Esophagus muscularis mucosa (tissue), 4 donors: ENCODE results near the gene BAK1. TPM values are rescaled to one million over a fixed set of nuclear protein-coding genes. Genes with fewer than 3 reads are reported as not detected.
"Not testable (repeated sequence)": the region's sequence is repeated elsewhere in the genome, so short reads cannot be mapped to it uniquely, and the experiment has no call there.

Experiments
- DNase-seq: peaks from one replicate; pipeline ENCODE4 v3.0.0-alpha.2; 2017; ENCODE audit errors: extremely low spot score
- H3K27ac ChIP-seq, 4 donors: fragments of 200-600 bp; sonication (generic); replicated peaks in 1 of 4; 1 replicate in 3 of 4; 2 replicates in 1 of 4; pipeline ENCODE4 v1.5.1; 2016 to 2019; ENCODE audit warnings: mild to moderate bottlenecking in 1 of 4
- H3K27me3 ChIP-seq, 4 donors: fragments of 200-600 bp; sonication (generic); one replicate each; pipeline versions ENCODE4 v1.5.1 to v1.6.0; 2016 to 2019
- H3K36me3 ChIP-seq, 4 donors: fragments of 200-600 bp; sonication (generic); one replicate each; pipeline ENCODE4 v1.5.1; 2016 to 2019
- H3K4me1 ChIP-seq, 4 donors: fragments of 200-600 bp; sonication (generic); one replicate each; pipeline ENCODE4 v1.5.1; 2016 to 2019
- H3K4me3 ChIP-seq, 4 donors: fragments of 200-600 bp; sonication (generic); 1 replicate in 2 of 4; 2 replicates in 2 of 4; pipeline ENCODE4 v1.5.1; 2016 to 2019; ENCODE audit warnings: mild to moderate bottlenecking in 4 of 4, moderate library complexity in 1 of 4
- H3K9me3 ChIP-seq, 4 donors: fragments of 200-600 bp; sonication (generic); 1 replicate in 3 of 4; 2 replicates in 1 of 4; pipeline ENCODE4 v1.5.1; 2016 to 2019
- EP300 ChIP-seq: sonication (generic); formaldehyde crosslinking; IDR thresholded peaks from one replicate; pipeline ENCODE4 v1.6.1; 2017; ENCODE audit warnings: antibody characterized with exemption
- POLR2A ChIP-seq: fragments of 450-650 bp; IDR thresholded peaks from one replicate; pipeline ENCODE4 v1.6.1; 2017; ENCODE audit warnings: antibody characterized with exemption, moderate library complexity, mild to moderate bottlenecking, low read depth
- POLR2AphosphoS5 ChIP-seq, 2 donors: sonication (generic); formaldehyde crosslinking; IDR thresholded peaks; one replicate each; pipeline ENCODE4 v1.6.1; 2017; ENCODE audit warnings: antibody characterized with exemption in 2 of 2
- whole genome bisulfite sequencing: methylation state at CpG from one replicate; pipeline ENCODE4 v1.1.5; 2018; 5-methylcytosine and 5-hydroxymethylcytosine counted together
- intact Hi-C: fragments of 100-400 bp; cut with DNase I; formaldehyde crosslinking; loops from one replicate; pipeline ENCODE4 v1.15.1; 2023
- small RNA-seq, 3 donors: library from RNA; depleted of rRNA; stranded (forward); fragments of <200 nt; gene quantifications; one replicate each; pipeline ENCODE3, GENCODE V24; 2016
- total RNA-seq, 4 donors: library from RNA; depleted of rRNA; stranded (reverse); fragments of >200 nt; gene quantifications; one replicate each; pipeline versions ENCODE4 v1.1.0 to v1.2.1, GENCODE V29; 2016
- TF ChIP-seq, protein P1 (sequence below), 3 experiments: fragments of 200-600 bp in 2 of 3; fragments of 450-650 bp in 1 of 3; sonication (generic) in 2 of 3; IDR thresholded peaks; one replicate each; pipeline ENCODE4 v1.5.1; 2017 to 2019; ENCODE audit warnings: antibody characterized with exemption in 3 of 3, mild to moderate bottlenecking in 2 of 3, moderate library complexity in 1 of 3

Gene BAK1
- total RNA-seq, 4 donors from 2014 or later = 9.9 to 13.1 (median 11.7) TPM

DNA sequence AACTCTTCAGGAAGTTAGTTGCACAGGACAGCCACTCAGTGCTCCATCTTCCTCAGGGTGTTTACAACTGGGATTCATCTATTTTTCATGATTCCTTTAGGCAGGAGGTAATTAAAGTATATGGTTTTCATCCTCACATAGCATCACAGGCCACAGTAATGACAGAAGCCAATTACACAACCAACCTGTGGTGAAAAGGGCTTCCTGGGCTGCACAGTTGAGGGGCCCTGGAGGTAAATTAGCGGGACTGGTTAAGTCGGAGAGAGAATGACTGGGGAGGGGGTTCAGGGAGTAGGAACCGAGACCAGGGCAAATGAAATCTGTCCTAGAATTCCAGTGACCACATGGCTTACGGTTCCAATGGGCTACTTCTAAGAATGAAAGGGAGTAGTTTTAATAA lies 37.0 kb downstream of the BAK1 start:
- no peak for DNase-seq
- no peaks in the 10 kb centered on the region for H3K36me3 ChIP-seq
- WGBS = 73% methylated on average over 4 of the region's 4 CpGs
- H3K27ac ChIP-seq = no peak overlapping the region
- no peaks in the 10 kb centered on the region for H3K27me3 ChIP-seq
- no peak overlapping the region for H3K4me3 ChIP-seq
- TF ChIP-seq POLR2A (no peak), POLR2AphosphoS5 (IDR thresholded peaks at IDR 0.05) (no peak), EP300 (no peak)
- TF ChIP-seq, protein P1, sequence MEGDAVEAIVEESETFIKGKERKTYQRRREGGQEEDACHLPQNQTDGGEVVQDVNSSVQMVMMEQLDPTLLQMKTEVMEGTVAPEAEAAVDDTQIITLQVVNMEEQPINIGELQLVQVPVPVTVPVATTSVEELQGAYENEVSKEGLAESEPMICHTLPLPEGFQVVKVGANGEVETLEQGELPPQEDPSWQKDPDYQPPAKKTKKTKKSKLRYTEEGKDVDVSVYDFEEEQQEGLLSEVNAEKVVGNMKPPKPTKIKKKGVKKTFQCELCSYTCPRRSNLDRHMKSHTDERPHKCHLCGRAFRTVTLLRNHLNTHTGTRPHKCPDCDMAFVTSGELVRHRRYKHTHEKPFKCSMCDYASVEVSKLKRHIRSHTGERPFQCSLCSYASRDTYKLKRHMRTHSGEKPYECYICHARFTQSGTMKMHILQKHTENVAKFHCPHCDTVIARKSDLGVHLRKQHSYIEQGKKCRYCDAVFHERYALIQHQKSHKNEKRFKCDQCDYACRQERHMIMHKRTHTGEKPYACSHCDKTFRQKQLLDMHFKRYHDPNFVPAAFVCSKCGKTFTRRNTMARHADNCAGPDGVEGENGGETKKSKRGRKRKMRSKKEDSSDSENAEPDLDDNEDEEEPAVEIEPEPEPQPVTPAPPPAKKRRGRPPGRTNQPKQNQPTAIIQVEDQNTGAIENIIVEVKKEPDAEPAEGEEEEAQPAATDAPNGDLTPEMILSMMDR (IDR thresholded peaks at IDR 0.05) = no peak
- H3K4me1 ChIP-seq = no peaks in the 10 kb centered on the region
- intact Hi-C loops = no loop called here
- no peaks in the 10 kb centered on the region for H3K9me3 ChIP-seq

DNA sequence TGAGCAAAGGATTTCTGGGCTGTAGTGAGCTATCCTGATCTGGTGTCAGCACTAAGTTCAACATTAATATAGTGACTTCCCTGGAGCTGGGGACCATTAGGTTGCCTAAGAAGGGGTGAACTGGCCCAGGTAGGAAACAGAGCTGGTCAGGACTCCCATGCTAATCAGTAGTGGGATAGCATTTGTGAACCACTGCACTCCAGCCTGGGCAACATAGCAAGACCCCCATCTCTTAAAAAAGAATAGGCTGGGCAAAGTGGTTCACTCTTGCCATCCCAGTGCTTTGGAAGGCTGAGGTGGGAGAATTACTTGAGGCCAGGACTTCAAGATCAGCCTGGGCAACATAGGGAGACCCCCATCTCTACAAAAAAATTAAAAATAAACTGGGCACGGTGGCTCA lies 39.3 kb downstream of the BAK1 start:
- Histone ChIP-seq H3K27ac (no peak overlapping the region), H3K27me3 (no peaks in the 10 kb centered on the region), H3K4me3 (no peak overlapping the region), H3K4me1 (no peaks in the 10 kb centered on the region), H3K36me3 (no peaks in the 10 kb centered on the region), H3K9me3 (no peaks in the 10 kb centered on the region)
- intact Hi-C loops = no loop called here
- TF ChIP-seq POLR2AphosphoS5 (IDR thresholded peaks at IDR 0.05) (no peak), EP300 (no peak), POLR2A (no peak)
- TF ChIP-seq, protein P1 (IDR thresholded peaks at IDR 0.05) = no peak
- 94% methylated on average over 1 of the region's 1 CpG for WGBS
- DNase-seq = no peak

DNA sequence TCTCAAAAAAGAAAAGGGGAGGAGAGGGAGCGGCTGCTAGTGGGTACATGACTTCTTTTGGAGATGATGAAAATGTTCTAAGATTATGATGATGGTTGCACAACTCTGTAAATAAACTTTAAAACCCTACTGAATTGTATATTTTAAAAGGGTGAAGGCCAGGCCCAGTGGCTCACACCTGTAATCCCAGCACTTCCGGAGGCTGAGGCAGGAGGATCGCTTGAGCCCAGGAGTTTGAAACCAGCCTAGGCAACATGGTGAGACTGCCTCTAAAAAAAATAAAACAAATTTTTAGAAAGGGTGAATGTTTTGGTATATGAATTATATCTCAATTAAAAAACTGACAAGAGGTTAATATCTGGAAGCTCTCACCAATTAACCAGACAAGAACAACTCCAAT lies 45.4 kb downstream of the BAK1 start:
- intact Hi-C loops = no loop called here
- H3K36me3 ChIP-seq = no peaks in the 10 kb centered on the region
- WGBS = 96% methylated on average over 3 of the region's 3 CpGs
- H3K9me3 ChIP-seq = no peaks in the 10 kb centered on the region
- no peak overlapping the region for H3K27ac ChIP-seq
- DNase-seq = no peak
- TF ChIP-seq, protein P1 (IDR thresholded peaks at IDR 0.05) = no peak
- no peak for TF ChIP-seq POLR2A
- TF ChIP-seq POLR2AphosphoS5 (IDR thresholded peaks at IDR 0.05) = no peak
- no peak for TF ChIP-seq EP300
- H3K27me3 ChIP-seq = no peaks in the 10 kb centered on the region
- no peaks in the 10 kb centered on the region for H3K4me1 ChIP-seq
- H3K4me3 ChIP-seq = no peak overlapping the region

DNA sequence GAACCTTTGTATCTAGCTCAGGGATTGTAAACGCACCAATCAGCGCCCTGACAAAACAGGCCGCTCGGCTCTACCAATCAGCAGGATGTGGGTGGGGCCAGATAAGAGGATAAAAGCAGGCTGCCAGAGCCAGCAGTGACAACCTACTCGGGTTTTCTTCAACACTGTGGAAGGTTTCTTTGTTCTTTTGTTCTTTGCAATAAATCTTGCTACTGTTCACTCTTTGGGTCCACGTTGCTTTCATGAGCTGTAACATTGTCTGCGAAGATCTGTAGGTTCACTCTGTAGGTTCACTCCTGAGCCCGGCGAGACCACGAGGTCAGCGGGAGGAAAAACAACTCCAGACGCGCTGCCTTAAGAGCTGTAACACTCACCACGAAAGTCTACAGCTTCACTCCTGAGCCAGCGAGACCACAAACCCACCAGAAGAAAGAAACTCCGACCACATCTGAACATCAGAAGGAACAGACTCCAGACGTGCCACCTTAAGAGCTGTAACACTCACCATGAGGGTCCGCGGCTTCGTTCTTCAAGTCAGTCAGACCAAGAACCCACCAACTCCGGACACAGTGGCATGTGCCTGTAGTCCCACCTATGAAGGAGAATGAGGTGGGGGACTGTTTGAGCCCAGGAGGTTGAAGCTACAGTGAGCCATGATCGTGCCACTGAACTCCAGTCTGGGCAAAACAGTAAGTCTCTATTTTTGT lies 46.8 kb downstream of the BAK1 start:
- H3K4me1 ChIP-seq, H3K27ac ChIP-seq, intact Hi-C loops, DNase-seq, H3K36me3 ChIP-seq, H3K4me3 ChIP-seq, H3K27me3 ChIP-seq, H3K9me3 ChIP-seq: not testable (repeated sequence)
- 83% methylated on average over 22 of the region's 22 CpGs for WGBS

DNA sequence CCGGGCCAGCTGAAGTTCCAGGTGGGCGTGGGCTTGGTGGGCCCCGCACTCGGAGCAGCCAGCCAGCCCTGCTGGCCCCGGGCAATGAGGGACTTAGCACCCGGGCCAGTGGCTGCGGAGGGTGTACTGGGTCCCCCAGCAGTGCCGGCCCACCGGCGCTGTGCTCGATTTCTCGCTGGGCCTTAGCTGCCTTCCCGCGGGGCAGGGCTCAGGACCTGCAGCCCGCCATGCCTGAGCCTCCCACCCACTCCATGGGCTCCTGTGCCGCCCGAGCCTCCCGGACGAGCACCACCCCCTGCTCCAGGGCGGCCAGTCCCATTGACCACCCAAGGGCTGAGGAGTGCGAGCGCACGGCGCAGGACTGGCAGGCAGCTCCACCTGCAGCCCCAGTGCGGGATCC lies 47.6 kb downstream of the BAK1 start:
- H3K27ac ChIP-seq, intact Hi-C loops, H3K27me3 ChIP-seq, H3K9me3 ChIP-seq, H3K4me1 ChIP-seq, DNase-seq, H3K4me3 ChIP-seq, H3K36me3 ChIP-seq: not testable (repeated sequence)
- WGBS = 90% methylated on average over 2 of the region's 25 CpGs

DNA sequence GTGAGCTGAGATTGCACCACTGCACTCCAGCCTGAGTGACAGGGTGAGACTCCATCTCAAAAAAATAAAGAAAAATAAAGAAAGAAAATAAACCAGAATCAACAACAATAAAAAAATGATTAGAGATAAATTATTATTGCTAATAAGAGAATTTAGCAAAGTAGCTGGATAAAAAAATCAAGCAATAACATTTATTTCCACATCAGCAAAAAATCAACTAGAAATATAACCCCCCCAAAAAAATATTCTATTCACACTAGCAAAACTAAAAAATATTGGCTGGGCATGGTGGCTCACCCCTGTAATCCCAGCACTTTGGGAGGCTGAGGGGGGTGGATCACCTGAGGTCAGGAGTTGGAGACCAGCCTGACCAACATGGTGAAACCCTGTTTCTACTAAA lies 49.5 kb downstream of the BAK1 start:
- H3K36me3 ChIP-seq, H3K27ac ChIP-seq, DNase-seq, H3K4me3 ChIP-seq, intact Hi-C loops, H3K9me3 ChIP-seq, H3K4me1 ChIP-seq, H3K27me3 ChIP-seq: not testable (repeated sequence)

Small RNA genes within 50 kb of the gene (small RNA-seq; reads per million reads assigned to genes)
- 0 reads per million in 3 donors for gene RF00017

Other genes with a start within 250 kb of the BAK1 start
- gene KIFC1, start 188.5 kb downstream of the BAK1 start, total RNA-seq = 1 to 10 TPM in 1 of 4 donors, under 1 TPM in 2, not detected in 1; 0.39 to 1.1 (median 0.42) TPM
- gene PHF1, start 169.3 kb downstream of the BAK1 start, total RNA-seq = 10 to 100 TPM; 68.5 to 91.5 (median 84.9) TPM
- gene CUTA, start 162.2 kb downstream of the BAK1 start, total RNA-seq = 100 to 1,000 TPM; 109 to 136 (median 123) TPM
- gene SYNGAP1, start 160.2 kb downstream of the BAK1 start, total RNA-seq = 10 to 100 TPM in 3 of 4 donors, 1 to 10 TPM in 1; 8.0 to 17.6 (median 13.2) TPM
- 1 to 10 TPM; 1.7 to 3.5 (median 3.0) TPM for gene ZBTB9, start 125.7 kb downstream of the BAK1 start, total RNA-seq
- gene ITPR3, start 41.0 kb upstream of the BAK1 start, total RNA-seq = 10 to 100 TPM; 12.1 to 24.9 (median 20.5) TPM
- 10 to 100 TPM in 3 of 4 donors, 1 to 10 TPM in 1; 9.4 to 22.2 (median 14.7) TPM for gene UQCC2, start 131.4 kb upstream of the BAK1 start, total RNA-seq
- gene IP6K3, start 166.6 kb upstream of the BAK1 start, total RNA-seq = 1 to 10 TPM; 1.2 to 2.8 (median 1.7) TPM
- 10 to 100 TPM; 36.4 to 65.3 (median 55.4) TPM for gene LEMD2, start 208.9 kb upstream of the BAK1 start, total RNA-seq
- gene MLN, start 223.7 kb upstream of the BAK1 start, total RNA-seq = not detected